CMK (cell line): ENCODE data around the gene CLCF1.
A peak's percentile ranks its signal among the peaks of the same experiment; 100 is the strongest.
"Not testable (repeated sequence)": the region's sequence is repeated elsewhere in the genome, so short reads cannot be mapped to it uniquely, and the experiment has no call there.

Source experiments
- DNase-seq: peaks from one replicate; pipeline ENCODE4 v3.0.0-alpha.2; 2010; ENCODE audit warnings: low read depth

CLCF1 gene

GRCh38 chr11:67322049-67322448, 51.3 kb downstream of the CLCF1 start:
- no peak for DNase-seq

DNA sequence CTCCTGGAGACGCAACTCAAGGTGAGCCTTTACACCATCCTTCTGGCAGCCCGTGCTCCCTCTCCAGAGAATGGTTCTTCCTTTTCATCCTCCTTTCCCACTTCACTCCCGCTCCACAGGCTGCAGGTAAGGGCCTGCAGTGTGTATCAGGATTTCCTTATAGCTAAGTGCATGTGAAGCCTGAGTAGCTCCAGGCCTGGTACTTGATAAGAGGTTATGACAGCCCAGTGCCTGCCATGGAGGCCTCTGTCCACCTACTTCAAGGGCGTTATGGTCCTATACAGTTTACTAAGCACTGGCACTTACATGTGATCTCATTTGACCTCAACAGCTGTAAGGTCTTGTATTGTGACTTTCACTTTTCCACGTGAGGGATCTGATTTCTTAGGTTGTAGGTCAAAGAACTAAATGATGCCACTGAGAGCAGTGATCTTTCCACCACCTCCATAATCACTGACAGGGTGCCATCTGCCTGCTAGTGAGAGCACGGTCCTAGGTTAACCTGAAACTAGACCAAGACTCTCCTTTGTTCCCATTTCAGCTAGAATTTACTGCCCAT, 52.0 kb downstream of the CLCF1 start:
- DNase-seq = no peak

GRCh38 chr11:67320691-67321090, 52.7 kb downstream of the CLCF1 start:
- no peak for DNase-seq

DNA sequence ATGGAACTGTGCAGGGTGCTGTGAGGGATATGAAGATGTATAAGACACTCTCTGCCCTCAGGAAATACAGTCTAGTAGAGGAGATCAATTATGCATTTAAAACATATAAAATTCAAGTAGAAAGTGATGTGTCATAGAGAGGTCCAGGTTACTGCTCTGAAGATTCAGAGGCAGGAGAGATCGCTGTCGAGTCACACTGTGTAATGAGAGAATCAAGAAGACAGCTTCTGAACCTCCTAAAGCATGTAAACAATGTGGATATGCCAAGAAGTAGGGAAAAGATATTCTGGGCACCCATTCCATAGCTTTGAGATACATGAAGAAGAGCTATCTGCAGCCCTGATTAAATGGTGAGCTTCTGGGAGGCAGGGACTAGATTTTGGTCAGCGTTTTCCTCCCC, 53.4 kb downstream of the CLCF1 start:
- no peak for DNase-seq

- DNase-seq = not testable (repeated sequence)
Measured at GRCh38 chr11:67318876-67319275, 54.5 kb downstream of the CLCF1 start.

DNA sequence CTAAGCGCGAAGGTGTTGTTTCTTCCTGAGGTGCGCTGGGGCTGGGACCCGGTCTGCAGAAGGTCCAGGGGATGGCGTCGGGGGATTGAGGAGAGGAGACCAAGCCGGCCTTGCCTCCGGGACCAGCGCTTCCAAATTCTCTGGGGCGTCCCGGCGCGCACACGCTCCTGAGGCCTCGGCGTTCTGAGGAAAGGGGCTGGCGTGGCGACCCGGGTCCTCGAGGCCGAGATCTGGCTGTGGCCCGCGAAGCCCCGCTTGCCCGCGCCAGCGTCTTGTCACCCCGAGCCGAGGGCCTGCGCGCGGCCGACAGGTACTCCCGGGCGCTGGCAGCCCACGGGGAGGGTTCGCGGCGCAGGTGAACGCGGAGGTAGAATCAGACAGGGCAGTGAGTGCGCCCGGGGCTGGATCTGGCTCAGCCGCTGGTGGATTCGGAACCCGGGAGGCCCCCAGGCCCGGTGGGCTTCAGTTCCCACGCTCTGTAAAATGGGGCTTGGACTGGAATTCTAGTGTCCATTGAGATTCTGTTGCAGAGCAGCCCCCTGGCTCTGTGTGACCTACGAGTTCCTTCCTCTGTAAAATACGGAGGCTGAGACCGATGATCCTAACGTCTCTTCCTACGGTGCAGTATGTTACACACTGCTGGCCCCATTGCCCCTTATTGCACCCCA, 55.4 kb downstream of the CLCF1 start:
- DNase-seq = no peak

DNA sequence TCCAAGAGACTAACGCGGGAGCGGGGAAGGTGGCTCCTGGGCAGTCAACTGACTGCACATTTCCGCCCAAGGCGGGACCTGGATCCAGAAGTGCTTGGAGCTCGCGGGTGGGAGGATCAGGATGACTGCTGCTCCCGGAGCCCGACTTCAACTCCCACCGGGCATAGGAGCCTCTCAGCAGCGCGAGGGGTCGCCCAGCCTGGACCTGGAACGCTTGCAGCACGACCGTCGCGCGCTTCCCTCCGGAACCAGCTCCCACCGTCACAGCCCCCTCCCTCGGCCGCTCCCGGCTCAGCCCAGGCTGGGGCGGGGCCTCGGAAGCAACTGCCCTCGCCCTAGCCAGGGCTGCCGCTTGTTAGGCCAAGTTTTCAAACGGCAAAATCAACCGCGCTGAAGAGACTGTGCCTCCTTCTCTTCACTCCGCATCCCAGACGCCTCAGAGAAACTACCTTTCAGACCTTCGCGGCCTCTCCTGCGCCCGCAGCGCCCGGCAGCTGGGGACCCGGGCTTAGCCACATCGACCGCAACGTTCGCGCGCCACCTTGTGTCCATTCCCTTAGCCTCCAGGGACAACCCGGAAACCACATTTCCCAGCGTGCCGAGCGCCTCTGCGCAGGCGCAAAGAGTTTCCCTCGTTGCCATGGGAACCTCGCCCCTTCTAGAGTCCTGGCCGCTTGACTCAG, 56.1 kb downstream of the CLCF1 start:
- peak; percentile 94 for DNase-seq

DNA sequence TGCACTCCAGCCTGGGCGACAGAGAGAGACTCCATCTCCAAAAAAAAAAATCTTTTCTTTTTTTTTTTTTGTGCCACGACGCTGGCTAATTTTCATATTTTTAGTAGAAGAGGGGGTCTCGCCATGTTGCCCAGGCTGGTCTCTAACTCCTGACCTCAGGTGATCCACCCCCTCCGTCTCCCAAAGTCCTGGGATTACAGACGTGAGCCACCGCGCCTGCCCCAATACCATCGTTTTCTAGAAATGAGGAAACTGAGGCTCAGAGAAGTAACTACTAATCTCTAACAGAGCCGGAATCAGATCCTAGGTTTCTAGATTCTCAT, 56.6 kb downstream of the CLCF1 start:
- DNase-seq = no peak

DNA sequence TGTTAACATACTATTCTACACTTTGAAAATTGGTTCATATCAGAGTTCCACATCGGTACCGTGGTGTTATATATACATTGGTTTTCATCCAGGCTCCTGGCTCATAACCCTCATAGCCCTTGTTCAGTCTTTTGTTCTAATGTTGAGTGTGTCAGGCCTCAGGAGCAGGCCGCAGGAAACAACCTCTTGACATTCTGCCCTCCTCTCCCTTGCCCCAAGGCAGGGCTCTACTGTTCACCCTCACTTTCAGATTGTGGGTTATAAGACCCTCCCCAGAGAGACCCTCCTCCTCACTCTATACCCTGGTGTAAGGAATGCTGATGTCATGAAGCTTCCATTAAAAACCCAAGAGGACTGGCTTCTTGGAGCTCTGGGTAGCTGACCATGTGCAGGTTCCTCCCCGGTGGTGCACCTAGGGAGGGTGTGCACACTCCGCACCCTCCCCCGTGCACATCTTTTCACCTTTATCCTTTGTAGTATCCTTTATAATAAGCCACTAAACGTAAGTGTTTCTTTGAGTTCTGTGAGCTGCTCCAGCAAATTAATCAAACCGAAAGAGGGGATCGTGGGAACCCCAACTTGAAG, 58.0 kb downstream of the CLCF1 start:
- no peak for DNase-seq

DNA sequence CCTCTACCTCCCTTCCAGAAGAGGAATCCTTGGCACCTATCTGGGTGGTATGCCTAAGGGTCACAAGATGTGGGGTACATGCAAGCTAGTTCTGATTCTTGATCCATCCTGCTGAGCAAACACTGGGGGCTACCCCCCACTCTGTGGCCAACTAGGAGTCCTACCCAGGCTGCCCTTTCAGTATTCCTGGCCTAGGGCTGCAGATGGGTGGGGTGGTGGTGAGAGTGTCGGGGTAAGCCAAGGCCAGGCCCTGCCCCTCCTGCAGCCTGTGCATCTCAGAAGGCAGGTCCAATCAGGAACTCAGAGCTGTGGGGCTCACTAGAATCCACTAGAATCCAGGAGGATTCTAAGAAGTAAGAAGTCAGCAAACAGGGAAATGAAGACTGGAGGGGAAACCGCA, 59.2 kb downstream of the CLCF1 start:
- no peak for DNase-seq
